ENCODE measurements around the gene TRIB2.

Gene TRIB2

GRCh38 chr2:12688091-12688490 lies 28.6 kb upstream of the TRIB2 start:
- no peak for TF ChIP-seq CTCF (IDR thresholded peaks at IDR 0.05)
- no peaks in the 10 kb centered on the region for H3K4me1 ChIP-seq (ENCODE audit: control insufficient read depth in 1 of 2, insufficient read depth in 1 of 2, low read depth in 1 of 2, low read length in 1 of 2)

GRCh38 chr2:12688893-12689292 lies 27.8 kb upstream of the TRIB2 start:
- no peaks in the 10 kb centered on the region for H3K4me1 ChIP-seq (ENCODE audit: control insufficient read depth in 1 of 2, insufficient read depth in 1 of 2, low read depth in 1 of 2, low read length in 1 of 2)
- no peak for TF ChIP-seq CTCF (IDR thresholded peaks at IDR 0.05)
- no peaks in the 10 kb centered on the region for H3K9me3 ChIP-seq
- no peaks in the 10 kb centered on the region for H3K36me3 ChIP-seq
- no peak overlapping the region for H3K27ac ChIP-seq
- no peak overlapping the region for H3K4me3 ChIP-seq (ENCODE audit: low read depth in 1 of 2, low read length in 1 of 2)
- H3K27me3 ChIP-seq, result peaks cover 23% of the 10 kb centered on the region

More at GRCh38 chr2:12688091-12688490, 28.6 kb upstream of the TRIB2 start:
- H3K9me3 ChIP-seq, result no peaks in the 10 kb centered on the region
- no peaks in the 10 kb centered on the region for H3K36me3 ChIP-seq
- no peak overlapping the region for H3K4me3 ChIP-seq (ENCODE audit: low read depth in 1 of 2, low read length in 1 of 2)
- no peak overlapping the region for H3K27ac ChIP-seq
- peaks cover 31% of the 10 kb centered on the region for H3K27me3 ChIP-seq

- H3K36me3 ChIP-seq, result no peaks in the 10 kb centered on the region
- no peak overlapping the region for H3K27ac ChIP-seq
- no peaks in the 10 kb centered on the region for H3K9me3 ChIP-seq
- H3K4me1 ChIP-seq (ENCODE audit: control insufficient read depth in 1 of 2, insufficient read depth in 1 of 2, low read depth in 1 of 2, low read length in 1 of 2), result peaks cover 7 to 9% of the 10 kb centered on the region in 2 experiments
- H3K4me3 ChIP-seq (ENCODE audit: low read depth in 1 of 2, low read length in 1 of 2), result no peak overlapping the region
- no peaks in the 10 kb centered on the region for H3K27me3 ChIP-seq
- TF ChIP-seq CTCF (IDR thresholded peaks at IDR 0.05), result no peak
Measured at GRCh38 chr2:12693509-12693908, 23.2 kb upstream of the TRIB2 start.

GRCh38 chr2:12694990-12695774 lies 21.6 kb upstream of the TRIB2 start:
- no peaks in the 10 kb centered on the region for H3K36me3 ChIP-seq
- H3K4me3 ChIP-seq (ENCODE audit: low read depth in 1 of 2, low read length in 1 of 2), result no peak overlapping the region
- no peak for TF ChIP-seq CTCF (IDR thresholded peaks at IDR 0.05)
- peaks cover 5% of the 10 kb centered on the region for H3K27me3 ChIP-seq
- peaks cover 7 to 9% of the 10 kb centered on the region in 2 experiments for H3K4me1 ChIP-seq (ENCODE audit: control insufficient read depth in 1 of 2, insufficient read depth in 1 of 2, low read depth in 1 of 2, low read length in 1 of 2)
- H3K9me3 ChIP-seq, result no peaks in the 10 kb centered on the region
- peak overlapping the region; percentile 54 for H3K27ac ChIP-seq

GRCh38 chr2:12697617-12698016 lies 19.1 kb upstream of the TRIB2 start:
- no peak for TF ChIP-seq CTCF (IDR thresholded peaks at IDR 0.05)
- Histone ChIP-seq H3K27me3 (peaks cover 24% of the 10 kb centered on the region), H3K4me1 (ENCODE audit: control insufficient read depth in 1 of 2, insufficient read depth in 1 of 2, low read depth in 1 of 2, low read length in 1 of 2) (peaks cover 7 to 9% of the 10 kb centered on the region in 2 experiments), H3K27ac (no peak overlapping the region), H3K9me3 (no peaks in the 10 kb centered on the region), H3K4me3 (ENCODE audit: low read depth in 1 of 2, low read length in 1 of 2) (no peak overlapping the region), H3K36me3 (no peaks in the 10 kb centered on the region)
